IPS-18c (cell line): ENCODE data around the gene NEK10.

Experiments used
- H3K4me3 ChIP-seq: 2 replicates; pipeline ENCODE4 v1.7.0; 2013; ENCODE audit warnings: low read depth, mild to moderate bottlenecking, low read length, moderate library complexity; ENCODE audit not compliant: insufficient read depth
- H3K9me3 ChIP-seq: one replicate; pipeline ENCODE4 v1.6.1; 2013; ENCODE audit warnings: mild to moderate bottlenecking, low read length, moderate library complexity; ENCODE audit not compliant: control insufficient read depth, insufficient read depth

NEK10 gene

DNA sequence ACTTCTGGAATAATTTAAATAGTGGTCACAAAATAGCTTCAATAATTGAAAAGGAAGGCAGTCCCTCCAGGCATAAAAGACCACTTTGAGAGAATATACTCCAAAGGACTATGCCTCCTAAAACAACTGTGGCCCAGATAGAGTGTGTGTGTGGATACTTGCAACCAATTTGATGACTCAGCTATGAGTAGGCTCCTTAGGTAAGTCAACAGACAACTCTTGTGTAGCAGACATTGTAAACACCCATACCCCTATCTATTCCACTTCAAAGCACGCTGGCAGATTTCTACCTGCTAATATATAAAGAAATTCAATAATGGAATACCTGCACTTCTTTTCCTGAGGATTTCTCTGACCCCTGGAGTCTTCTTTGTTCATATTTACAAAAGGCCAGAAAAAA is 254.5 kb downstream of the NEK10 start:
- Histone ChIP-seq H3K9me3 (no peaks in the 10 kb centered on the region), H3K4me3 (no peak overlapping the region)

DNA sequence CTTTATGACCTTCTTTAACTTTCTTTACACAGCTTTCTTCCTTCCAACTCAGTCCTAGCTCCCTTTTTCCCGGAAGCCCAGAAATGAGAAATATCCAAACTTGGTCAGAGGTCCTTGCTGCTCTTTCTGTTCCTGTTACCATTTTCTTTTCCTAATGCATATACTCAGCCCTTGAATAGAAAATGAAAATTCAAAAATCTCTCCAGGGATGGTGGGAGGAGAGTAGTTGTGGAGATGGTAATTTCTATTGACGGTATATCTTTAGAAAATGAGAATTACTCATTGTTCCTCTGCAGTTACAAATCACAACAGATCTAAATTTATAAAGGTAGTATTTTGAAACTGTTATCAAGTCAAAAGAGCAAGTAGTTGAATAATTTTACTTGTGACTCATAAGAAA is 255.1 kb downstream of the NEK10 start:
- no peaks in the 10 kb centered on the region for H3K9me3 ChIP-seq
- no peak overlapping the region for H3K4me3 ChIP-seq

DNA sequence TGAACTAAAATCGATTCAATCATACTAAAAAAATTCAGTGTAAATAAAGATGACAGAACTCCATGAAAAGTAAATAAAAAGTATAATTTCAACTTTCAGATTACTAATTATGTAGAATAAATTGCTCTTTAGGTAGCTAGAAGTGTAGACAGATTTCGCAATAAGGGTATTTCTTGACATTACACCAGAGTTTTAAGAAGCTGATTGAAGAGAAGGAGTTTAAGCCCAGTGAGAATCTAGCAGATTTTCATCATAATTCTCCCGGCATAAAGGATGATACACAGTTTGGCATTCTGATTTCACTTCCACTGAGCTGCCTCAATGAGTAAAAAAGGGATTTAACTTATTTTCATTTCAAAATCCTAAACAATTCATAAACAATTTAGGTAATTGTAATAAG is 259.2 kb downstream of the NEK10 start:
- Histone ChIP-seq H3K9me3 (no peaks in the 10 kb centered on the region), H3K4me3 (no peak overlapping the region)

DNA sequence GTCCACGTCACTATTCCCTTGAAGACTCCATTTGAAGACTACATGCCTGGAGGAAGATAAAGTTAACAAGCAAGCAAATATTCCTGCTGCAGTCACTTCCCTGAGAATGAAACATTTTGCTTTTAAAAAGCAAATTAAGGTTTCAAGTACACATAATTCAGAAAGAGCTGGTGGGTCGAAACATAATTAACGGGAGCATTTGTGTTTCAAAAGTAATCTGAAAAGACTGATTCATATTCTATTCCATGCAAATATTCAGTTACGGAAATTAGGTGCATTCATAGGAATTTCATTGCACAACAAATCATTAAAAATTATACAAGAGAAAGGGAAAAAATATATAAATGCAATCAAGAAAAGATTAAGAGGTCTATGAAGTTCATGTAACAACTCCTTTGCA is 260.9 kb downstream of the NEK10 start:
- Histone ChIP-seq H3K9me3 (no peaks in the 10 kb centered on the region), H3K4me3 (no peak overlapping the region)

DNA sequence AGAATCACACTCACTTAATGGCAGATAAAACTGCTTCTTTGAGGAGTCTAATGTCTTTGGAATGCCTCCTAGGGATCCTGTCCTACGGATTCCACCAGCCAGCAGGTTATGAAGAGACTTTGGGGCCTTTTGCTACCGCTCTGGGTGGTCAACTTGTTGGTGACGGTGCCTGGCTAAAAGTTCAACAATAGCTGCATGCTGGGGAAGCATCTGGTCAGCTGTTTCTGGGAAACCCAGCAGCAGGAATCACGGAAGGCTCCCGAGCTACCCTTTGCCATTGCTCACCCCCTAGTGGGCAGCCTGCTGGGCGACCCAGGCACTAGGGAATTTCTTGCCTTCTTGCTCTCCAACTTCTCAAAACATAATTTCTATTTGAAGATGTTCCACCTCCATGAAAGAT is 263.3 kb downstream of the NEK10 start:
- no peaks in the 10 kb centered on the region for H3K9me3 ChIP-seq
- H3K4me3 ChIP-seq = no peak overlapping the region

DNA sequence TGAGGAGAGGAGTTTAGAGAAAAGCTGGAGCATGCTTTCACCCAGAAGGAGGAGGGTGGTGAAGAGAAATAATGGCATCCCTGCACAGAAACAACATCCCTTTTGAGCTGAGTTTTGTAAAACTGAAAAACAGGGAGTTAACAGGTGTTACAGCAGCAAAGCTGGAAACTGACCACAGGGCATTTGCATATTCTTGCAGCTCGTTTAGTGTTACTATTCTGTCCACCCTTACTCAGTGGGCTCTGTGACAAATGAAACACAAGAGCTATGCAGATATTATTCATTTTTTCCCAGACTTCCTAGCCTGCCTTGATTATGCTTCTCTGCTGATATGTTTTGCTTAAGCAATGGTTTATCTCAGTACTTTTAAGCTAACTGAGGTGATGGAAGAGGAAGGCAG is 272.0 kb downstream of the NEK10 start:
- Histone ChIP-seq H3K4me3 (no peak overlapping the region), H3K9me3 (no peaks in the 10 kb centered on the region)

DNA sequence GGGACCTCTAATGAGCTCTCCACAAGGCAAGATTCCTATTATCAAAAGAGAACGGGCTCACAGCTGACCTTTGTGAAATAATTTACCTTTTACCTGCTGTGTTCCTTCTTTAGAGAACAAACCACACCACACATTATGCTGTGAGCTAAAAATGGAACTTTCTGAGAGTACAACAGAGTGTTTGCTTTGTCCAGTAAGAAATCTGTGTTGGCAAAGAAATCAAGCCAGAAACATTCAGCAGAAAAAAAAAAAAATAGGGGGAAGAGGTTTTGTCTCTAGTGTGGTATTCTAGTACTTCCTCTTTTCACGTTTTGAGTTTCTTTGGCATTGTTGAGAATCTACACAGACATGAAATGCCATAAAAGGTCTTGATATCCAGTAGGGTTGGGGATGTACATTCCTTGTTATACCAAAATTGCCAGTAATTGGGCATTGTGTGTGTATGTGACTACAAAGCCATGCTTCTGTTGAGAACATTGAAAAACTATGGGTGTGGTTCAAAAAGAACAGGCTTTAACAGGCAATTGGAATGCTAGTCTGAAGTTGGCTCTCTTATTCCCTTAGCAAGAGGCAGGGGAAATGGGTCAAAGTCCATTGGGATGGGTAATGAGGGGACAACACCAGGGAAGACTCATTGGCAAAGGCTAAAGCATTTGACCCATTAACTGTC is 273.5 kb downstream of the NEK10 start:
- Histone ChIP-seq H3K4me3 (no peak overlapping the region), H3K9me3 (no peaks in the 10 kb centered on the region)

DNA sequence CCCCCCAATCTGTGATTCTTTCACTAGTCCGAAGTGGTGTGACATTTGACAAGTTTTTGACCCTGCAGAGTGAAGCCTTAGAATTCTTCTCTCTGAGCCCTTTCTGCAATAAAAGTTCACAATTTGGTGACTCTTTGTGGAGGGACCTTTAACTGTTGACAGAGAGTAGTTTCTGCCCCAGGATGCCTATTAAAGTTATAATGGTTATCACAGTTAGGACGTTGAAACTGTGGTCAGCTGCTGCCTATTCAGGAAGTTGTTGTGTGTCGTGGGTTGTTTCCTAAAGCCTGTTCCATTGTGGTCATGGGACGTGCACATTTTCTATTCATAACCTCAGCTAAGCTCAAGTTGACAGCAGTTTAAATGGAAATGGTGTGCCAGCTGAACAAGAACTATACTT is 274.5 kb downstream of the NEK10 start:
- H3K4me3 ChIP-seq = no peak overlapping the region

DNA sequence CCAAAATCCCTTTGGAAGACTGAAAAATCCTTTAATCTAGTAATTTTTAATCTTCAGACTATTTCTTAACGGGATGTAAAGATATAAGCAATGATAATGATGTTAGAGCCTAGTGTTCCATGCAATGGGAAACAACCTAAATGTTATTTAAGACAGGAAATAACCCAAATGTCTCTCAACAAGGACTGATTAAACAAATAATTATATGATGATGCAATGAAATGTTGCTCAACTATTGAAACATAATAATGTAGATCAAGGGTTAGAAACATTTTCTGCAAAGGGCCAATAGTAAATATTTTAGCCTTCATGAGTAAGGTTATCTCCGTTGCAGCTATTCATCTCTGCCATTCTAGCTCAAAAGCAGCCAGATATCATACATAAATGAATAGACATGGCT is 275.4 kb downstream of the NEK10 start:
- no peaks in the 10 kb centered on the region for H3K9me3 ChIP-seq

More for the DNA sequence above, 274.5 kb downstream of the NEK10 start:
- no peaks in the 10 kb centered on the region for H3K9me3 ChIP-seq

DNA sequence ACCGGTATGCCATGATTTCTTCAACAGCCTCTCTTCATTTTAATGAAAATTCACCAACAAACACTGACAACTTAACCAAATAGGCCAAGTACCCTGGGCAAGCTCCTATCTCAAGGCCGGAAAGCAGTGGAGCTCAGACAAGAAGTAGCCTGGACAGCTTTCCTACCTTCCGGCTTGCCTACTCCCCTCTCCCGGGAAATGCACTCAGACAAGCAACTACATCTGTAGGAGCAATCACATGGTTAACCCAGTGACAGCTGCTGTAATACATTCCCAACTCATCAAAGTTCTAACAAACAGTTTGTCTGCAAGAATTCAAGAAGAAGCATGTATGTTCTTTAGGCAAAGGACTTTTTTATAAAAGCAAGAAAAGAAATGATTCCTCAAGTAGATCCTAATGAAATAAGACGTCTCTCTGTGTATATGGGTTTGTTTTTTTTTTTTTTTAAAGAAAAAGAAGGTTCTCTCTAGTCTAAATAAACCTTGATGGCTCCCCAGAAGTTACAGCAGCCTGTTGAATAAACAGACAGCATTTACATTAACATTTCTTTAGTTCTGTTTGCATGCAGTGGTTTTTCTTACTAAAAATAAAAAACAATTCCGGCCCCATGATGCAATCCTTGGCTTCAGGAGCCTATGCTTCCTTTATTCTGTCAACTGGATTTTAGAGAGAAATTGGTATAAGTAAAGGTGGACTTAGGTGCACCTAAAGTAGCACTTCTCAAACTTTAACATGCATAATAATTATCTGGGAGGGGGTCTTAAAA is 278.7 kb downstream of the NEK10 start:
- Histone ChIP-seq H3K4me3 (no peak overlapping the region), H3K9me3 (no peaks in the 10 kb centered on the region)

More for the DNA sequence above, 275.4 kb downstream of the NEK10 start:
- H3K4me3 ChIP-seq = no peak overlapping the region

DNA sequence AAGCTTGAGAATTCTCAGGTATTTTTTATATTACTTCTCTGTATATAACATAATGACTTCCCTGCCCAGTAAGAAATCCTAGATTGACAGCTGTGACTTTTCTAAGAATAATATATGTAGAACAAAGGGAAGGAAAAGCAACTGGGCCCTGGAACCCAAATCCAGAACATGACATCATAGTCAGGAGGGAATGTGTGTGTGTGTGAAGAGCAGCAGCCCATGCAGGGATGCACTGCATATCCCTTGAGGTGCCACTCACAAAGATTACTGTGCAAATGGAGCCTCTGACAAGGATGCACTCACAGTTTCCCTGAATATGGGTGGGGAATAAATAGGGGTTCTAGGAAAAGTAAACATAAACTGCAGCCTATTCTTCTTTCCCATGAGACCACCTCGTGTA is 279.5 kb downstream of the NEK10 start:
- Histone ChIP-seq H3K4me3 (no peak overlapping the region), H3K9me3 (no peaks in the 10 kb centered on the region)

DNA sequence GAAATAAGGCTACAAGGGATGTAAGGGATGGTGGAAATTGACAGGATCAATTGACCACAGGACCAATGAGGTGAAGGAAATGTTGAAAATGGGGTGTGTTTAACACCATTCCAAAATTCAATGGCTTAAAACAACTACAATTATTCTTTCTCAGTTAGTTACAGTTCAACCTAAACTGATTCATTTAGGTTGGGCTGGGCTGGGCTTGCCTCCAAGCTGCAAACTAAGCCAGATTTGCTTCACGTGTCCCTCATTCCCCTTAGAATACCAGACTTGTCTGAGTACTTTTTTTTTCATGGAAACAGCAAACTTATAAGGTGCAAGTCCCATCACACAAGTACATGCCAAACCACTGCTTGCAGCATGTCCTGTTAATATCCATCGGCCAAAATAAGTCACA is 280.1 kb downstream of the NEK10 start:
- no peak overlapping the region for H3K4me3 ChIP-seq

DNA sequence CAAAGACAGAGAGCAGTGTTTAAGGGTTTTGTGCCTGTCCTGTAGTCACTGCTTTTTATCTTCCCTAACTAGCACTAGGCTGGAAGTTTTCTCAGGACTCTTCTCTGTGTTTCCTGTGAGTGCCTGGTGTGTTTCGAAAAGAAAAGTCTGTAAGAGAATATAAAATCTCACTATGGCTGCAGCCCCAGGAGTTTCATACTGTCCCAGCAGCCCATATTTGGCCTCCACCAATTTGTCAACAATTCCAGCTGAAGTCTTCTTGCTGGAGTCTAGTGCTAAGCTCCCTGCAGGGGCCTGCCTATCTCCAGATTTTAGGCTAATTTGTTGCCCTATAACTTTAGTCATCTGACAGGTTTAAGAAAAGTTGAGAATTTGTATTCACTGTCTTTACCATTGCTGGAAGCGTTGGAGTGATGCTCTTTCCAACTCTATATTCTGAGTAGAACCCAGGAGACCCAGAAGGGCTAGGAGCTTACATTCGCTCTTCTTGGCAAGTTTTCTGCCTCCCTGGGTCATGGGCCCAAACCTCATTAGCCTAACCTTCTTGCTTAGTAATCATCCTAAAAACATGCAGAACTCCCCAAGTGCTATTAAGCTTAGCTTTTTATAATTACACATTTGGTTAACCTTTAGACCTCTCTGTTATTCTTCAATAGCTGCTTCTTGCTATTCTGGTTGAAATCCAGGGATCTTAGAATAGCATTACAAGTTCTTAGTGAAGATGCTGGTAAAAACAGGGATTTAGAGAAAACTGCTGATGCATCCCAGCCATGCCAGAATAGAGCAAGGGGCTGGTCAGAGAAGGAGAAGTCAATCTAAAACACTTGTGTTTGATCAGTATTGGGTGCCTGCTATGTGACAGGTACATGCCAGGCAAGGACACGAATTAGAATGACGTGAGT is 283.1 kb downstream of the NEK10 start:
- Histone ChIP-seq H3K9me3 (no peaks in the 10 kb centered on the region), H3K4me3 (no peak overlapping the region)

More for the DNA sequence above, 280.1 kb downstream of the NEK10 start:
- H3K9me3 ChIP-seq = no peaks in the 10 kb centered on the region

DNA sequence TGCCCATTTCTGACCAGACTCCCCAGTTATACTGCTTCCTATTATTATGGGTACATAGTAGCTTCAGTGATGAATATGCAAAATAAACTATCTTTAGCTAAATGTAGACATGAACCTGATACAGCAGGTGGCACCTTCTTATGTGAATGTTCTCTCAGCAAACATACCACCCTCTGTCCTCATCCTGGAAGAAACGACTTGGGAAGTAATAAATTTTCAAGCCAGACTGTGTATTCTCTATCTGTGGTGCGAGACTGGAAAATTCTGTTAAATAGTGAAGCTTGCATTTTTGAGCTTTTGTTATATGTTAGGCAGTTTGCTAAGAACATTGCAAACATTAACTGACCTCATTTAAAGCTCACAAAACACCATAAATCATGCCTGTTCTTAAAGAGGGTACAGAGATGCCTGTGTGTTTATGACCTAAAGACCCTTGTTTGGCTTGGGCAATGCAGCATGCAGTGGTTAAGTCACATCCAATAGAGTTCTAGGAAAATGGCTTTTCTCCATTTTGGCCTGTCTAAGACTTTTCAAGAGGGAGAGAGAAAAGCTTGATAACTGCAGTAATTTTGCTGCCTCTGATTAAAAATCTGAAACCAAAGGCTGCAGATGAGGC is 287.1 kb downstream of the NEK10 start:
- Histone ChIP-seq H3K9me3 (no peaks in the 10 kb centered on the region), H3K4me3 (no peak overlapping the region)

DNA sequence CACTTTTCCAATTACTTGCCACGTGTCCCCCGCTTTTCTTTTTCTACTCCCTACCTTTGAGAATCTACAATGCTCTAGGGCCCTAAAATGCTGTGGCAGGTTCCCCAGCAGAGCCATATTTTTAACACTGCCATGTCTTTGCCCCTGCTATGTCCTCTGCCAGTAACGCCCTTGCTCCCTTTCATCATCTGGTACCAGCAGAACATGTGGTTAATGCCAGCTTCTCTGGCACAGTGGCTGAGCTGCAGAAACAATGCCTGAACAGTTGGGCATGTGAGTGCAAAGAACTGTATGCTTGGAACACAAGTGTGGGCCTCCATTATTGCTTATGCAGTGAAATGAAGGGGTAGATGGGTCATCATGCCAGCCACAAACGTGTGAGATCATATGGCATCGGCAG is 287.6 kb downstream of the NEK10 start:
- Histone ChIP-seq H3K4me3 (no peak overlapping the region), H3K9me3 (no peaks in the 10 kb centered on the region)

DNA sequence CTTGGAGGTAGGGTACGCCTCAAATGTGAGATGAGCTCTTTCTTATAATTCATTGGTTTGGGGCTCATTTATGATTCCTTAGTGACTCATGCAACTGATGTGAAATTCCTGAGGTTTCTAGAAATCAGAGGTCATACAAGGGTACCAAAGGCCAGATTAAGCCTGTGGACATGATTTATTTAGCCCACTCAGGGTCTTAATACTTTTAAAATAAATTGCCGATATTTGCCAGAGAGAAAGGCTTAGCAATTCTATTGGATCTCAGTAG is 289.0 kb downstream of the NEK10 start:
- no peak overlapping the region for H3K4me3 ChIP-seq

DNA sequence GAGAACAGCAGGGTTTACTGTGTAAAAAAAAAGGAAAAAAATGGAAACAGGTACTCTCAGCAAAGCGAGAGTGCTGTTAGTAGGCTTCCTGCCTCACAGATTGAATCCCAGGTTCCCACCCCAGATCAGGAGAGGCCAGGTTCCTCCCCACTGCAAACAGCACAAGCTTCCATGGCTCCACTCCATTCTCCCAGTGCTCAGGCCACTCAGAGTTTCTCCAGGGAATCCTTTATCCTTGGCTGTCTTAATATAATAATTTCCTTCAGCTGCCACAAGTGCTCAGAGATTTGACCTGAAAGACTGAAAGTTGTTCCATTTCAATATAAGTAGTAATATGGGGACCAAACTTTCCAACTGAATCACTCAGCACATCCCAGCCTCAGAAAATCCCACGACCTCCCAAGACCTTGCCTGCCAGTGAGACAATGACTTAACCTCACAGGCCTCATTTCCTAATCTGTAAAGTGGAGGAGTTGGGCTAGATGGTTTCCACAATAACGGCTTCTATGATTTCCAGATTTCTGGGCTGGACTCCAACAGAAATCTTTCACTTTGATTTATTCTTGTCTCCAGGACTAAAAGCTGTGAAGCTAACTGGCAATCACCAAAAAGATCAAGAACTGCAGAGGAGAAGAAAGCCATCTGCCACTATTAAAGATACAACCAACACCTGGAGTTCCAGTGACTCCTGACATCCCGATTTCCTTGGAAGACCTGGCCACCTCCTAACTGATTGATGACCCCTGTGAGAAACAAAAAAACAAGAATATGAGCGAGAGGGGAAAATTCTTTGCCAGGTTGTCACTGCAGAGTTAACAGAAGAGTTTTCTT is 289.5 kb downstream of the NEK10 start:
- Histone ChIP-seq H3K9me3 (no peaks in the 10 kb centered on the region), H3K4me3 (no peak overlapping the region)

More for the DNA sequence above, 289.0 kb downstream of the NEK10 start:
- H3K9me3 ChIP-seq = no peaks in the 10 kb centered on the region
